ENCODE measurements around the gene HUNK.

The HUNK gene

DNA sequence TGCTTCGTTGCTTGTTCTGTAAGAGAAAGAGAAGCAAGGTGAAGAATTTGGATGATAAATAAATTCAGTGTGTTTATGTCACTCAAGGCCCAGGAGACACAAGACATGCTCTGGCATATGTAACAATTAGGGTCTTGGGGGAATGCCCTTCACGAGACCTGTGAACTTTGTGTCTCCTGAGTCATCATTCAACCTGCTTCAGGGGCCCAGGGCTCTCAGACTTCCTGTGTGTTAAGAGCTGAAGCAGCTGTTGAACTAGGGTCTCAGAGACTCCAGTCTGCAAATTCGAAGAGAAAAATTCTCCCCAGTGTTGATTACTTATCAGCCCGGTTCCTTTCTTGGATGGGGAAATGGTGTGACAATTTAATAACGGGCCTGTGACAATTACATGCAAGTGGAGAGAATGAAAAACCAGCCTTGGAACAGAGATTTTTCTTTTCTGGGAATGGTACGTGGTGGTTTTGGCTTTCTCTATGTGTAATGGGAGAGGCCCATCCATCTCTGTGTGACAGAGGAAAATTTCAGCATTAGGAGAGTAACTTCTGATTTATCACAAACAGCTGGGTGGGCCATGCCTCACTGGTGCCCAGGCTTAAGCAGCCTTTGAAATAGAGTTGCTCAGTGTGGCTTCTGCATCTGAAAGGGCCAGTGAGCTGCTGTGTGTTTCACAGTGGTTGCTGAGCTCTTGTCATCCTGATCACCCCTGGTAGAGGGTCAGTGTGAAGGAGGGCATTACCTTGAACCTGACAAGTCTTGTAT is 22.4 kb downstream of the HUNK start:
- TF ChIP-seq, protein P1, sequence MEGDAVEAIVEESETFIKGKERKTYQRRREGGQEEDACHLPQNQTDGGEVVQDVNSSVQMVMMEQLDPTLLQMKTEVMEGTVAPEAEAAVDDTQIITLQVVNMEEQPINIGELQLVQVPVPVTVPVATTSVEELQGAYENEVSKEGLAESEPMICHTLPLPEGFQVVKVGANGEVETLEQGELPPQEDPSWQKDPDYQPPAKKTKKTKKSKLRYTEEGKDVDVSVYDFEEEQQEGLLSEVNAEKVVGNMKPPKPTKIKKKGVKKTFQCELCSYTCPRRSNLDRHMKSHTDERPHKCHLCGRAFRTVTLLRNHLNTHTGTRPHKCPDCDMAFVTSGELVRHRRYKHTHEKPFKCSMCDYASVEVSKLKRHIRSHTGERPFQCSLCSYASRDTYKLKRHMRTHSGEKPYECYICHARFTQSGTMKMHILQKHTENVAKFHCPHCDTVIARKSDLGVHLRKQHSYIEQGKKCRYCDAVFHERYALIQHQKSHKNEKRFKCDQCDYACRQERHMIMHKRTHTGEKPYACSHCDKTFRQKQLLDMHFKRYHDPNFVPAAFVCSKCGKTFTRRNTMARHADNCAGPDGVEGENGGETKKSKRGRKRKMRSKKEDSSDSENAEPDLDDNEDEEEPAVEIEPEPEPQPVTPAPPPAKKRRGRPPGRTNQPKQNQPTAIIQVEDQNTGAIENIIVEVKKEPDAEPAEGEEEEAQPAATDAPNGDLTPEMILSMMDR (conservative IDR thresholded peaks at IDR 0.05; ENCODE audit: low read depth, low read length) = no peak
- H3K4me3 ChIP-seq (ENCODE audit: low read depth, low read length) = no peak overlapping the region
- DNase-seq (ENCODE audit: low read depth) = no peak

DNA sequence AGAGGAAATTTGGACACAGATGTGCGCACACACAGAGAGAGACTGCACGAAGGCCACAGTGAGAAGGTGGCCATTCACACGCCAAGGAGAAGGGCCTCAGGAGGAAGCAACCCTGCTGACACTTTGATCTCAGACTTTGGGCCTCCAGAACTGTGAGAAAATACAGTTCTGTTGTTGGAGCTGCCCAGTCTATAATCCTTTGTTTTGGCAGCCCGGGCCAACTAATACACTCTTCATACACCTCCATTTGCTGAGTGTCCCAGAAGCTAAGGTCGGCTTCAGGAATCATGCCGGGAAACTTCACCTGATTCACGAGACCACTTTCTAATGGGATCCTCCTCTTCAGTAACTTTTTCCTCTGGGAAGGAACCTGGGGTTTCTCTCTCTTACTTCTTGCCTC is 23.2 kb downstream of the HUNK start:
- no peak for DNase-seq (ENCODE audit: low read depth)
- no peak overlapping the region for H3K4me3 ChIP-seq (ENCODE audit: low read depth, low read length)
- TF ChIP-seq, protein P1 (conservative IDR thresholded peaks at IDR 0.05; ENCODE audit: low read depth, low read length) = no peak

DNA sequence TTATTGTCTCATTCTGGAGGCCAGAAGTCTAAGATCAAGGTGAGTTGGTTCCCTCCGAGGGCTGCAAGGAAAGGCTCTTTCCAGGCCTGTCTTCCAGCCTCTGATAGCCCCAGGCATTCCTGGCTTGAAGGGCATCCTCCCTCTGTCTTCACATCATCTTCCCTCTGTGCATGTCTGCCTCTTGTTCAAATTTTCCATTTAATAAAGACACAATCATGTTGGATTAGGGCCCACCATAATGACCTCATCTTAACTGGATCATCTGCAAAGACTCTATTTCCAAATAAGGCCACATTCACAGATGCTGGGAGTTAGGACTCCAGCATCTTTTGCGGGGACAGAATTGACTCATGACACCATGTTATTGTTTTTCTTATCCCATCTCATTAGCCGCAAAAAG is 24.5 kb downstream of the HUNK start:
- TF ChIP-seq, protein P1 (conservative IDR thresholded peaks at IDR 0.05; ENCODE audit: low read depth, low read length) = no peak
- no peak overlapping the region for H3K4me3 ChIP-seq (ENCODE audit: low read depth, low read length)
- DNase-seq (ENCODE audit: low read depth) = no peak

DNA sequence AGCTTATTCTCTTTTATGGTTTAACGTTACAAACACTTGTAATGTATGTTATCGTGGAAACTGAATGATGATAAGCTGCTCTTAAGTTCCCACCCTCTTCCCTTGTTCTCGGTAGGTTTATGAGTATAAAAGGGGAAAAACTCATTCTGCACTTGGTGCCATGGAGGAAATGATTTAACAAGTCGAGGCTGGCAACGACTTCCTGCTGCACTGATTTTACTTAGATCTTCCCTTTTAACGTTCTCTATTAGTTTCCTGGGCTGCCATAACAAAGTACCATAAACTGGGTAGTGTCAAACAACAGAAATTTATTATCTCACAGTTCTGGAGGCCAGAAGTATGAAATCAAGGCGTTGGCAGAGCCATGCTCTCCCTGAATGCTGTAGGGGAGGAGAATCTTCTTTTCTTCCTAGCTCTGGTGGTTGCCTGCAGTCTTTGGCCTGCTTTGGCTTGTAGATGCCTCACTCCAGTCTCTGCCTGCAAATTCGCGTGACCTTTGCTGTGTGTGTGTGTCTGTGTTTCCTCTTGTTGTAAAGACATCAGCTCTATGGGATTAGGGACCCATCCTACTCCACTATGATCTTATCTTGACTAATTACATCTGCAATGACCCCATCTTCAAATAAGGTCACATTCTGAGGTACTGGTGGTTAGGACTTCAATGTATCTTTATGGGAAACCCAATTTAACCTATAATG is 26.3 kb downstream of the HUNK start:
- TF ChIP-seq, protein P1 (conservative IDR thresholded peaks at IDR 0.05; ENCODE audit: low read depth, low read length) = no peak
- no peak overlapping the region for H3K4me3 ChIP-seq (ENCODE audit: low read depth, low read length)
- no peak for DNase-seq (ENCODE audit: low read depth)

DNA sequence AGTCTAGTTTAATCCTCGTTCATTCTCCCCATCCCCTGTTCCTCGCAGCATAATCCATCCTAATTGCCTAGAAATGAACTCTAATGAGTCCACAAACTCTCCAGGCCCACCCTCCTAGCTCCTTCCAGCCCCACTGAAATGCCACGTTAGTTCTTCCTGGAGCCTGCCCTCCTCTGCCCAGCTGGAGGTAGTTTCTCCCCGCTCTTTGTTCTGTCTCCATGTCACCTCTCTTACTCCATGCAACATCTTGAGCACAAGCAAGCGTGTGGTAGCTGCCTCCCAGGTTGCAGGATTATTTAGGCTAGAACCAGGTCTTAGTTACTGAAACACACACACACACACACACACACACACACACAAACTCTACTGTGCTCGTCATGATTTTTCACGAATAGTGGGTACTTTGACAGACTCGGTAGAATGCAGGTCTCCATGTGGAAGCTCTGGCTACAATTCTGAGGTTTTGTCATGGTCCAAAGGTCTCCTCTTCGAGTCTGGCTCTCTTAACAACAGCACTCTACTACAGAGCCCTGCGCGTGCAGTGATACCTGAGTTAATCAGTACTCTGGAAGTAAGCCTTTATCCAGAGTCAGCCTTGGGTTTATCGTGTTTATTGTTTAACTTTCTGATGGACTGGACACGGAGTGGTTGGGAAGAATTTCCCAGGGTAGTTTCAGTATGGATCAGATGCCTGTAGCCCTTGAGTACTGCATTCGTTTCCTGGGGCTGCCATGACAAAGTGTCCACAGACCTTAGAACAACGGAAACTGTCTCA is 27.5 kb downstream of the HUNK start:
- DNase-seq (ENCODE audit: low read depth) = no peak
- TF ChIP-seq, protein P1 (conservative IDR thresholded peaks at IDR 0.05; ENCODE audit: low read depth, low read length) = no peak
- no peak overlapping the region for H3K4me3 ChIP-seq (ENCODE audit: low read depth, low read length)

DNA sequence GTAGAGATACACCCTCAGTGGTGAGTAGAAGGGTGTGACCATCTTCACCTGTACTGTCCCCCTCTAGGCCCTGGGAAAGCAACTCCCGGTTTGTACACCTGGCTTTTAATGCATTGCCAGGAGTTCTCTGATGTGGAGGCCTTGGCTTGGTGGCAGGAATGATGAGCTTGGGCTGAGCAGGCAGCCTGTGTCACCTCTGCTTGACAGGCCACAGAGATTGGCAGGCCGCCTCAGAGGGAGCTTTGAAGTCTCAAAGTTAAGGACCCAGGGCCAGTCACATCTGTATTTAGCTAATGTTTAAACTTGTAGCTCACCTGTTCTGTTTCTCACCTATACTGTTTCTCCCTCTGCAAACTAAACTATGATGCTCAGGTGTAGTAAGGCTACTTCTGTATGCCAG is 28.5 kb downstream of the HUNK start:
- H3K4me3 ChIP-seq (ENCODE audit: low read depth, low read length) = no peak overlapping the region
- TF ChIP-seq, protein P1 (conservative IDR thresholded peaks at IDR 0.05; ENCODE audit: low read depth, low read length) = no peak
- DNase-seq (ENCODE audit: low read depth) = no peak

Measured in choroid plexus epithelial cell (primary cell).